T-cell (primary cell): Measurements from ENCODE around the gene SH2D4B. TPM values are rescaled to one million over a fixed set of nuclear protein-coding genes. Genes with fewer than 3 reads are reported as not detected.

Source experiments
- ATAC-seq, 4 experiments: fragments of 200-7000 bp in 3 of 4; fragments of 150-1000 bp in 1 of 4; cut with Tn5 transposase; replicated peaks in 1 of 4; 1 replicate in 3 of 4; 2 replicates in 1 of 4; pipeline ENCODE4 v1.10.0; 2021; ENCODE audit warnings: moderate library complexity in 3 of 4, mild to moderate bottlenecking in 2 of 4, moderate number of reproducible peaks in 1 of 4
- CTCF ChIA-PET, 2 donors: fragments of 300-600 bp; sonication (Branson Sonifier 250); formaldehyde crosslinking; loops; one replicate each; lab custom pipeline; 2022; ENCODE audit warnings: antibody characterized with exemption in 2 of 2; lab: Charles Lee
- POLR2A ChIA-PET, 2 donors: fragments of 300-600 bp; sonication (Branson Sonifier 250); formaldehyde crosslinking; loops; one replicate each; lab custom pipeline; 2022; ENCODE audit warnings: antibody characterized with exemption in 2 of 2; lab: Charles Lee
- DNase-seq, 35 experiments: peaks; one replicate each; pipeline versions ENCODE4 v3.0.0 to v3.0.0-alpha.2; 2013 to 2023
- H3K27ac ChIP-seq: one replicate; pipeline ENCODE4 v1.5.1; 2013; ENCODE audit warnings: low read length
- H3K27me3 ChIP-seq, 2 experiments: replicated peaks in 1 of 2; 1 replicate in 1 of 2; 2 replicates in 1 of 2; pipeline versions ENCODE4 v1.6.1 to v1.7.0; 2013; ENCODE audit warnings: low read length in 1 of 2, mixed read lengths in 1 of 2; ENCODE audit not compliant: control insufficient read depth in 2 of 2, insufficient read depth in 2 of 2; ENCODE audit errors: extremely low read depth in 1 of 2
- H3K36me3 ChIP-seq, 2 donors: 1 replicate in 1 of 2; 2 replicates in 1 of 2; pipeline versions ENCODE4 v1.6.1 to v1.7.0; 2013; ENCODE audit warnings: low read length in 1 of 2; ENCODE audit not compliant: control insufficient read depth in 2 of 2, insufficient read depth in 1 of 2; ENCODE audit errors: extremely low read depth in 1 of 2
- H3K4me1 ChIP-seq, 2 experiments: 1 replicate in 1 of 2; 2 replicates in 1 of 2; pipeline versions ENCODE4 v1.6.1 to v1.7.0; 2013; ENCODE audit warnings: low read length in 2 of 2, mixed read lengths in 1 of 2; ENCODE audit not compliant: insufficient read depth in 2 of 2, control insufficient read depth in 1 of 2; ENCODE audit errors: extremely low read depth in 1 of 2
- H3K4me3 ChIP-seq, 2 donors: 1 replicate in 1 of 2; 2 replicates in 1 of 2; pipeline versions ENCODE4 v1.5.1 to v1.7.0; 2013; ENCODE audit warnings: mild to moderate bottlenecking in 2 of 2, low read length in 1 of 2, moderate library complexity in 1 of 2; ENCODE audit not compliant: control insufficient read depth in 1 of 2; ENCODE audit errors: extremely low read depth in 1 of 2
- H3K9me3 ChIP-seq: 2 replicates; pipeline ENCODE4 v1.7.0; 2013
- H3K27ac Mint-ChIP-seq, 2 donors: one replicate each; pipeline ENCODE4 v1.8.0; 2020 to 2021; ENCODE audit warnings: mild to moderate bottlenecking in 2 of 2, mixed read lengths in 2 of 2
- H3K27me3 Mint-ChIP-seq, 2 donors: one replicate each; pipeline ENCODE4 v1.8.0; 2021 to 2022; ENCODE audit warnings: mixed read lengths in 2 of 2
- H3K36me3 Mint-ChIP-seq: one replicate; pipeline ENCODE4 v1.8.0; 2021; ENCODE audit warnings: mixed read lengths
- H3K4me1 Mint-ChIP-seq, 3 donors: one replicate each; pipeline ENCODE4 v1.8.0; 2020 to 2022; ENCODE audit warnings: mixed read lengths in 3 of 3, mild to moderate bottlenecking in 1 of 3
- H3K4me3 Mint-ChIP-seq, 3 donors: one replicate each; pipeline ENCODE4 v1.8.0; 2020 to 2022; ENCODE audit warnings: mild to moderate bottlenecking in 3 of 3, mixed read lengths in 3 of 3, moderate library complexity in 3 of 3
- H3K9me3 Mint-ChIP-seq, 3 donors: one replicate each; pipeline ENCODE4 v1.8.0; 2020 to 2022; ENCODE audit warnings: mixed read lengths in 3 of 3
- WGBS: methylation state at CpG from one replicate; pipeline ENCODE4 v1.1.5; 2013; ENCODE audit warnings: missing lambda C conversion rate; ENCODE audit not compliant: insufficient coverage; 5-methylcytosine and 5-hydroxymethylcytosine counted together
- total RNA-seq, 35 experiments: library from RNA in 6 of 35; stranded (reverse) in 6 of 35; fragments of 120-200 nt in 1 of 35; gene quantifications; one replicate each; pipeline versions ENCODE4 v1.2.1 to v1.2.4 and lab custom pipeline; 2013 to 2026

The SH2D4B gene
- total RNA-seq, 5 donors from 2014 or later (not counting 1 experiment from before 2014, with no cell fraction given), result 0.12 to 0.26 (median 0.23) TPM

- peaks cover 22% of the 10 kb centered on the region for H3K36me3 Mint-ChIP-seq
- Histone ChIP-seq H3K4me1 (peaks cover 36 to 74% of the 10 kb centered on the region in 2 experiments), H3K36me3 (peaks cover 14 to 71% of the 10 kb centered on the region in 2 donors), H3K27ac (no peak overlapping the region), H3K4me3 (no peak overlapping the region), H3K9me3 (no peaks in the 10 kb centered on the region), H3K27me3 (no peaks in the 10 kb centered on the region)
- 97% methylated on average over 12 of the region's 13 CpGs for WGBS
- no peaks in the 10 kb centered on the region for H3K9me3 Mint-ChIP-seq
- H3K4me3 Mint-ChIP-seq, result no peak overlapping the region
- ATAC-seq (no peak), DNase-seq (no peak)
- no peaks in the 10 kb centered on the region for H3K27me3 Mint-ChIP-seq
- peaks cover 69 to 75% (median 72%) of the 10 kb centered on the region in 3 donors for H3K4me1 Mint-ChIP-seq
- peak overlapping the region in 1 of 2 donors; percentile 46 for H3K27ac Mint-ChIP-seq
- POLR2A ChIA-PET, result interaction anchor here in 1 of 2 donors (0.6 kb wide), 1 partner anchor 51 kb away, joined by 3 read pairs; no protein-coding TSS in a partner anchor
- CTCF ChIA-PET, result interaction anchor here (0.5 to 7.7 kb wide), 10 partner anchors 15 to 129 kb away, joined by 3 to 109 read pairs (median 6); no protein-coding TSS in a partner anchor
Observed at GRCh38 chr10:80506836-80507487, 30.7 kb upstream of the SH2D4B start.

GRCh38 chr10:80509108-80509402, 28.6 kb upstream of the SH2D4B start:
- no peak overlapping the region for H3K27ac ChIP-seq
- Mint-ChIP-seq H3K9me3 (no peaks in the 10 kb centered on the region), H3K36me3 (peaks cover 33% of the 10 kb centered on the region), H3K27ac (peak overlapping the region in 1 of 2 donors; percentile 84), H3K4me1 (peaks cover 52 to 63% (median 54%) of the 10 kb centered on the region in 3 donors), H3K27me3 (no peaks in the 10 kb centered on the region), H3K4me3 (no peak overlapping the region)
- H3K9me3 ChIP-seq, result no peaks in the 10 kb centered on the region
- H3K4me1 ChIP-seq, result peaks cover 17 to 57% of the 10 kb centered on the region in 2 experiments
- POLR2A ChIA-PET, result no interaction called here
- WGBS, result 94% methylated on average over 7 of the region's 8 CpGs
- peaks cover 17 to 90% of the 10 kb centered on the region in 2 donors for H3K36me3 ChIP-seq
- ATAC-seq (no peak), DNase-seq (no peak)
- CTCF ChIA-PET, result interaction anchor here in 1 of 2 donors (0.5 to 7.7 kb wide), 2 partner anchors 65 to 156 kb away, joined by 3 to 109 read pairs; no protein-coding TSS in a partner anchor
- H3K4me3 ChIP-seq, result no peak overlapping the region
- H3K27me3 ChIP-seq, result no peaks in the 10 kb centered on the region

GRCh38 chr10:80509403-80510161, 28.1 kb upstream of the SH2D4B start:
- 89% methylated on average over 11 of the region's 18 CpGs for WGBS
- ATAC-seq, result no peak
- POLR2A ChIA-PET, result no interaction called here
- H3K36me3 Mint-ChIP-seq, result peaks cover 39% of the 10 kb centered on the region
- H3K4me3 ChIP-seq, result no peak overlapping the region
- peaks cover 12 to 51% of the 10 kb centered on the region in 2 experiments for H3K4me1 ChIP-seq
- no peaks in the 10 kb centered on the region for H3K27me3 Mint-ChIP-seq
- no peak overlapping the region for H3K4me3 Mint-ChIP-seq
- CTCF ChIA-PET, result interaction anchor here (1.3 to 7.7 kb wide), 4 partner anchors 65 to 131 kb away, joined by 5 to 109 read pairs (median 6); no protein-coding TSS in a partner anchor
- H3K36me3 ChIP-seq, result peaks cover 12 to 92% of the 10 kb centered on the region in 2 donors
- peak in 1 of 35 experiments; percentile 12 for DNase-seq
- no peaks in the 10 kb centered on the region for H3K27me3 ChIP-seq
- H3K9me3 Mint-ChIP-seq, result no peaks in the 10 kb centered on the region
- no peaks in the 10 kb centered on the region for H3K9me3 ChIP-seq
- peak overlapping the region; percentile 80 to 84 for H3K27ac Mint-ChIP-seq
- H3K27ac ChIP-seq, result no peak overlapping the region
- peaks cover 47 to 62% (median 49%) of the 10 kb centered on the region in 3 donors for H3K4me1 Mint-ChIP-seq

GRCh38 chr10:80512031-80512526, 25.6 kb upstream of the SH2D4B start:
- CTCF ChIA-PET, result interaction anchor here (0.7 to 1.9 kb wide), 5 partner anchors 11 to 104 kb away, joined by 3 to 10 read pairs (median 3); partner anchors contain the start of gene PRXL2A (in 1 of the 2)
- peaks cover 47% of the 10 kb centered on the region for H3K36me3 Mint-ChIP-seq

GRCh38 chr10:80513106-80513505, 24.6 kb upstream of the SH2D4B start:
- no CpG with 5 or more reads among the region's 6 CpGs for WGBS
- H3K27me3 Mint-ChIP-seq, result no peaks in the 10 kb centered on the region
- no peak overlapping the region for H3K4me3 Mint-ChIP-seq
- H3K27ac Mint-ChIP-seq, result peak overlapping the region in 1 of 2 donors; percentile 88
- CTCF ChIA-PET, result interaction anchor here (0.6 to 1.4 kb wide), 2 partner anchors 10 to 17 kb away, joined by 3 to 4 read pairs; no protein-coding TSS in a partner anchor
- Histone ChIP-seq H3K9me3 (no peaks in the 10 kb centered on the region), H3K36me3 (peaks cover 22 to 96% of the 10 kb centered on the region in 2 donors), H3K4me3 (no peak overlapping the region), H3K27ac (no peak overlapping the region), H3K4me1 (peaks cover 3 to 31% of the 10 kb centered on the region in 2 experiments), H3K27me3 (no peaks in the 10 kb centered on the region)
- peaks cover 33 to 60% (median 35%) of the 10 kb centered on the region in 3 donors for H3K4me1 Mint-ChIP-seq
- POLR2A ChIA-PET, result no interaction called here
- no peaks in the 10 kb centered on the region for H3K9me3 Mint-ChIP-seq
- ATAC-seq (no peak), DNase-seq (no peak)
- peaks cover 53% of the 10 kb centered on the region for H3K36me3 Mint-ChIP-seq

More at GRCh38 chr10:80512031-80512526, 25.6 kb upstream of the SH2D4B start:
- Histone ChIP-seq H3K27ac (peak overlapping the region; percentile 18), H3K4me1 (peaks cover 3 to 31% of the 10 kb centered on the region in 2 experiments), H3K36me3 (peaks cover 14 to 94% of the 10 kb centered on the region in 2 donors), H3K9me3 (no peaks in the 10 kb centered on the region), H3K4me3 (no peak overlapping the region), H3K27me3 (no peaks in the 10 kb centered on the region)
- DNase-seq (no peak), ATAC-seq (no peak)
- Mint-ChIP-seq H3K4me3 (peak overlapping the region in 1 of 3 donors; percentile 26), H3K4me1 (peaks cover 35 to 54% (median 39%) of the 10 kb centered on the region in 3 donors), H3K9me3 (no peaks in the 10 kb centered on the region), H3K27ac (peak overlapping the region; percentile 88 to 92), H3K27me3 (no peaks in the 10 kb centered on the region)
- 97% methylated on average over 6 of the region's 10 CpGs for whole genome bisulfite sequencing
- POLR2A ChIA-PET, result interaction anchor here (0.7 to 0.9 kb wide), 3 partner anchors 67 to 418 kb away, joined by 3 to 6 read pairs (median 3); no protein-coding TSS in a partner anchor
